Stomach (tissue), 9 donors: Measurements from ENCODE around the gene PLCH2. TPM values are rescaled to one million over a fixed set of nuclear protein-coding genes. Genes with fewer than 3 reads are reported as not detected.

ENCODE experiments used
- DNase-seq, 2 donors: peaks; one replicate each; pipeline versions ENCODE4 v3.0.0 to v3.0.0-alpha.2; 2013 to 2019
- H3K27ac ChIP-seq, 5 donors: fragments of 200-600 bp in 4 of 5; sonication (generic) in 4 of 5; one replicate each; pipeline ENCODE4 v1.5.1; 2013 to 2019; ENCODE audit warnings: mild to moderate bottlenecking in 1 of 5, moderate library complexity in 1 of 5
- H3K27me3 ChIP-seq, 3 donors: fragments of 200-600 bp; sonication (generic); one replicate each; pipeline ENCODE4 v1.5.1; 2017 to 2019; ENCODE audit warnings: mixed run types in 1 of 3
- H3K36me3 ChIP-seq, 4 donors: fragments of 200-600 bp; sonication (generic); 1 replicate in 3 of 4; 2 replicates in 1 of 4; pipeline ENCODE4 v1.5.1; 2016 to 2019
- H3K4me1 ChIP-seq, 4 donors: fragments of 200-600 bp; sonication (generic); one replicate each; pipeline ENCODE4 v1.5.1; 2016 to 2019
- H3K4me3 ChIP-seq, 4 donors: fragments of 200-600 bp; sonication (generic) in 3 of 4; one replicate each; pipeline ENCODE4 v1.5.1; 2016 to 2019; ENCODE audit warnings: mild to moderate bottlenecking in 1 of 4
- H3K9me3 ChIP-seq, 4 donors: fragments of 200-600 bp; sonication (generic); one replicate each; pipeline ENCODE4 v1.5.1; 2016 to 2019
- CTCF ChIP-seq, 7 experiments: fragments of 450-650 bp in 4 of 7; fragments of 200-600 bp in 3 of 7; sonication (generic) in 3 of 7; IDR thresholded peaks; one replicate each; pipeline ENCODE4 v1.5.1; 2016 to 2019; ENCODE audit warnings: antibody characterized with exemption in 7 of 7, control low read depth in 2 of 7, mild to moderate bottlenecking in 1 of 7
- EP300 ChIP-seq: sonication (generic); formaldehyde crosslinking; IDR thresholded peaks from one replicate; pipeline ENCODE4 v1.6.1; 2017; ENCODE audit warnings: antibody characterized with exemption
- POLR2A ChIP-seq, 4 donors: fragments of 450-650 bp; IDR thresholded peaks; one replicate each; pipeline ENCODE4 v1.6.1; 2016; ENCODE audit warnings: antibody characterized with exemption in 4 of 4, control low read depth in 2 of 4, mild to moderate bottlenecking in 1 of 4, moderate library complexity in 1 of 4
- POLR2AphosphoS5 ChIP-seq, 3 donors: sonication (generic); formaldehyde crosslinking; IDR thresholded peaks; one replicate each; pipeline ENCODE4 v1.6.1; 2016; ENCODE audit warnings: antibody characterized with exemption in 3 of 3
- WGBS, 5 donors: extraction: QIAGEN DNeasy Blood & Tissue Kit in 3 of 5; methylation state at CpG; one replicate each; pipeline versions ENCODE4 v1.1.5 to v1.1.7; 2013 to 2018; 5-methylcytosine and 5-hydroxymethylcytosine counted together
- intact Hi-C: fragments of 100-400 bp; cut with DNase I; formaldehyde crosslinking; loops from one replicate; pipeline ENCODE4 v1.15.1; 2023; ENCODE audit warnings: low total_unique reads
- polyA plus RNA-seq, 3 donors: library from polyadenylated mRNA; stranded (reverse); fragments of 200-250 nt; gene quantifications; one replicate each; pipeline ENCODE4 v1.2.3, GENCODE V29; 2013
- total RNA-seq, 5 donors: library from RNA; depleted of rRNA; stranded (reverse); fragments of >200 nt; gene quantifications; one replicate each; pipeline versions ENCODE4 v1.1.0 to v1.2.3, GENCODE V29; 2014 to 2016
- donor health status: healthy with polysubstance abuse.
- donor health status: Bipolar disorder and iron deficiency.
- donor health status: healthy.

PLCH2 gene
- total and polyA plus RNA-seq, 8 donors: 0.55 to 24.9 (median 1.0) TPM; not detected in 2

- Histone ChIP-seq H3K27ac (no peak overlapping the region), H3K4me1 (no peaks in the 10 kb centered on the region), H3K9me3 (peaks cover 6 to 21% (median 19%) of the 10 kb centered on the region in 4 donors), H3K4me3 (no peak overlapping the region), H3K27me3 (peaks cover 3 to 78% (median 24%) of the 10 kb centered on the region in 3 donors), H3K36me3 (no peaks in the 10 kb centered on the region)
- intact Hi-C loops: no loop called here
- WGBS, 5 donors: 63 to 82% (median 73%) methylated on average over 9 to 10 of the region's 10 CpGs; no CpG with 5 or more reads in 1 of the 5 donors
- TF ChIP-seq CTCF (IDR thresholded peaks at IDR 0.05) (no peak), POLR2A (IDR thresholded peaks at IDR 0.05) (no peak), EP300 (no peak), POLR2AphosphoS5 (IDR thresholded peaks at IDR 0.05) (no peak)
- DNase-seq: no peak
Observed at GRCh38 chr1:2427976-2428375, 48.1 kb upstream of the PLCH2 start.

- H3K9me3 ChIP-seq: peaks cover 4 to 16% (median 13%) of the 10 kb centered on the region in 4 donors
- TF ChIP-seq EP300: no peak
- no peak for TF ChIP-seq POLR2AphosphoS5 (IDR thresholded peaks at IDR 0.05)
- TF ChIP-seq CTCF (IDR thresholded peaks at IDR 0.05): no peak
- no peak for TF ChIP-seq POLR2A (IDR thresholded peaks at IDR 0.05)
- DNase-seq: no peak
- WGBS, 5 donors: 79 to 97% (median 92%) methylated on average over 10 to 28 of the region's 28 CpGs
- H3K36me3 ChIP-seq: no peaks in the 10 kb centered on the region
- intact Hi-C loops: no loop called here
- no peaks in the 10 kb centered on the region for H3K4me1 ChIP-seq
- H3K27ac ChIP-seq: no peak overlapping the region
- H3K4me3 ChIP-seq: no peak overlapping the region
- peaks cover 3 to 79% (median 29%) of the 10 kb centered on the region in 3 donors for H3K27me3 ChIP-seq
Observed at GRCh38 chr1:2428490-2428889, 47.6 kb upstream of the PLCH2 start.

GRCh38 chr1:2429780-2430591, 46.1 kb upstream of the PLCH2 start:
- Histone ChIP-seq H3K36me3 (no peaks in the 10 kb centered on the region), H3K9me3 (peaks cover 0 to 12% (median 10%) of the 10 kb centered on the region in 4 donors), H3K4me1 (no peaks in the 10 kb centered on the region), H3K27ac (no peak overlapping the region), H3K4me3 (no peak overlapping the region), H3K27me3 (peaks cover 3 to 93% (median 44%) of the 10 kb centered on the region in 3 donors)
- DNase-seq: no peak
- no peak for TF ChIP-seq EP300
- TF ChIP-seq POLR2A (IDR thresholded peaks at IDR 0.05): no peak
- TF ChIP-seq CTCF (IDR thresholded peaks at IDR 0.05): no peak
- TF ChIP-seq POLR2AphosphoS5 (IDR thresholded peaks at IDR 0.05): no peak
- 81 to 88% (median 84%) methylated on average over 16 to 20 of the region's 20 CpGs for WGBS, 5 donors
- intact Hi-C loops: loop anchor here (10.0 kb wide), 1 partner anchor 185 kb away; no protein-coding TSS in a partner anchor

DNA sequence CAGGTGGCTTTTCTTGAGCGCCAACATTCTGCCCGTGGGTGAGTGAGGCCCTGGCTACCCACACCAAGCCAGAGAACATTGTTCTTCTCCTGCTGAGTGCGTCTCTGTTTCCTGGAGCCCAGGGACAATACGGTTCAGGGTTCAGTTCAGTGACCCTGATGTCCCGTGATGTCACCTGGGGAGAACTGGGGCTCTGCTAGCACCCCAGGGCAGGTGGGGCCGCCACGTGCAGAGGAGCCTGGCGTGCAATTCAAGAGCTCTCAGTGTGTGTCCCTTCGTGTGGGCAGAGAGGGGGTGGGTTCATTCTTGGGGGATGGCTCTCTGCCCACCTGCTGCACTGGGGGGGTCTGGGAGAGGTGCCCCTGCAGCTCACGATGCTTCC, 45.5 kb upstream of the PLCH2 start:
- no peak overlapping the region for H3K27ac ChIP-seq
- no peak for TF ChIP-seq EP300
- TF ChIP-seq POLR2AphosphoS5 (IDR thresholded peaks at IDR 0.05): no peak
- intact Hi-C loops: loop anchor here (10.0 kb wide), 1 partner anchor 184 kb away; no protein-coding TSS in a partner anchor
- no peak for DNase-seq
- H3K9me3 ChIP-seq: peaks cover 0 to 12% (median 10%) of the 10 kb centered on the region in 4 donors
- H3K4me1 ChIP-seq: no peaks in the 10 kb centered on the region
- H3K27me3 ChIP-seq: peaks cover 3 to 99% (median 49%) of the 10 kb centered on the region in 3 donors
- no peaks in the 10 kb centered on the region for H3K36me3 ChIP-seq
- WGBS, 5 donors: 68 to 82% (median 79%) methylated on average over 8 to 10 of the region's 10 CpGs
- H3K4me3 ChIP-seq: no peak overlapping the region
